C4-2B (cell line): ENCODE measurements around the gene RPS27L.

Experiments
- ZFX ChIP-seq: fragments of 450-650 bp; IDR thresholded peaks from 2 replicates; pipeline ENCODE4 v1.6.1; 2017
- TF ChIP-seq, protein P1 (sequence below): fragments of 450-650 bp; conservative IDR thresholded peaks from 2 replicates; pipeline ENCODE4 v1.5.1; 2017; ENCODE audit warnings: mild to moderate bottlenecking

DNA sequence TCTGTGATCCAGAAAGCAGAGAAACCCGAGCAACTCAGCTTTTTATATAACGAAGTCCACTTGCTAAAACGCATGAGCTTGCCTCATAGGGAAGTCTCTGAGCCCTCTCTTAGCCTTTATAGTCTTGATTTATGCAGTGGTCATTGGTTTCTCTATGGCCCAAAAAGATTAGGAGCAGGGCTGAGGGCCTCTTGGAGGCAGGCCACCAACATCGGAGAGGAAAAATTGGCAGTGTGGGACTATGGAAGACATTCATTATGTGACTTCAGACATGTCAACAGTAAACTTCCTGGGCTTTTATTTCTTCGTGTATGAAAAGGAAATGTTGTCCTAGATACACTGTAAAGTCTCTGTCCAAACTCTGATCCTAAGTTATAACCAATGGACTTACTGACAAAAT, 45.6 kb upstream of the RPS27L start:
- TF ChIP-seq, protein P1, sequence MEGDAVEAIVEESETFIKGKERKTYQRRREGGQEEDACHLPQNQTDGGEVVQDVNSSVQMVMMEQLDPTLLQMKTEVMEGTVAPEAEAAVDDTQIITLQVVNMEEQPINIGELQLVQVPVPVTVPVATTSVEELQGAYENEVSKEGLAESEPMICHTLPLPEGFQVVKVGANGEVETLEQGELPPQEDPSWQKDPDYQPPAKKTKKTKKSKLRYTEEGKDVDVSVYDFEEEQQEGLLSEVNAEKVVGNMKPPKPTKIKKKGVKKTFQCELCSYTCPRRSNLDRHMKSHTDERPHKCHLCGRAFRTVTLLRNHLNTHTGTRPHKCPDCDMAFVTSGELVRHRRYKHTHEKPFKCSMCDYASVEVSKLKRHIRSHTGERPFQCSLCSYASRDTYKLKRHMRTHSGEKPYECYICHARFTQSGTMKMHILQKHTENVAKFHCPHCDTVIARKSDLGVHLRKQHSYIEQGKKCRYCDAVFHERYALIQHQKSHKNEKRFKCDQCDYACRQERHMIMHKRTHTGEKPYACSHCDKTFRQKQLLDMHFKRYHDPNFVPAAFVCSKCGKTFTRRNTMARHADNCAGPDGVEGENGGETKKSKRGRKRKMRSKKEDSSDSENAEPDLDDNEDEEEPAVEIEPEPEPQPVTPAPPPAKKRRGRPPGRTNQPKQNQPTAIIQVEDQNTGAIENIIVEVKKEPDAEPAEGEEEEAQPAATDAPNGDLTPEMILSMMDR: no peak
- TF ChIP-seq ZFX: no peak
